PC-3 (cell line): ENCODE measurements around the gene CD48. TPM values are rescaled to one million over a fixed set of nuclear protein-coding genes. Genes with fewer than 3 reads are reported as not detected.

ENCODE experiments used
- ATAC-seq: fragments of 200-7000 bp; cut with Tn5 transposase; 2 replicates; pipeline ENCODE4 v1.9.1; 2020; ENCODE audit warnings: mild to moderate bottlenecking, moderate library complexity
- BruUV-seq: library from RNA; stranded (reverse); fragments of 400-500 nt; replicated peaks from 2 replicates; lab custom pipeline; 2021; lab: Mats Ljungman, UMichigan
- CTCF ChIA-PET: fragments of 300-600 bp; sonication (Branson Sonifier 250); formaldehyde crosslinking; loops from one replicate; lab custom pipeline; 2022; ENCODE audit warnings: antibody characterized with exemption; lab: Charles Lee
- POLR2A ChIA-PET: fragments of 300-600 bp; sonication (Branson Sonifier 250); formaldehyde crosslinking; loops from one replicate; lab custom pipeline; 2022; ENCODE audit warnings: antibody characterized with exemption; ENCODE audit not compliant: unreplicated experiment; lab: Charles Lee
- DNase-seq: peaks from one replicate; pipeline ENCODE4 v3.0.0-alpha.2; 2015
- H2AFZ ChIP-seq: fragments of 300-600 bp; sonication (generic); 2 replicates; pipeline ENCODE4 v1.6.0; 2016; ENCODE audit warnings: antibody characterized with exemption, low read length
- H3F3A ChIP-seq: fragments of 300-600 bp; sonication (generic); one replicate; pipeline ENCODE4 v1.6.0; 2017; ENCODE audit warnings: antibody characterized with exemption, low read length, control low read depth, mild to moderate bottlenecking; ENCODE audit not compliant: unreplicated experiment
- H3K27ac ChIP-seq: fragments of 300-600 bp; sonication (generic); 2 replicates; pipeline ENCODE4 v1.5.1; 2016; ENCODE audit warnings: mild to moderate bottlenecking, low read length
- H3K27me3 ChIP-seq: fragments of 300-600 bp; sonication (generic); 2 replicates; pipeline ENCODE4 v1.6.1; 2016; ENCODE audit warnings: low read length, mixed read lengths
- H3K36me3 ChIP-seq: fragments of 300-600 bp; sonication (generic); 2 replicates; pipeline ENCODE4 v1.6.1; 2016; ENCODE audit warnings: low read depth, mixed run types, low read length, mixed read lengths
- H3K4me1 ChIP-seq: fragments of 300-600 bp; sonication (generic); 2 replicates; pipeline ENCODE4 v1.5.1; 2016; ENCODE audit warnings: low read length; ENCODE audit not compliant: insufficient read depth
- H3K4me2 ChIP-seq: fragments of 300-600 bp; sonication (generic); 2 replicates; pipeline ENCODE4 v1.6.0; 2016; ENCODE audit warnings: low read length
- H3K4me3 ChIP-seq: fragments of 300-600 bp; sonication (generic); 2 replicates; pipeline ENCODE4 v1.5.1; 2016; ENCODE audit warnings: mild to moderate bottlenecking, low read length, mixed read lengths
- H3K79me2 ChIP-seq: fragments of 300-600 bp; sonication (generic); 2 replicates; pipeline ENCODE4 v1.6.1; 2017; ENCODE audit warnings: low read length, mixed read lengths
- H3K9ac ChIP-seq: fragments of 300-600 bp; sonication (generic); 2 replicates; pipeline ENCODE4 v1.6.0; 2016; ENCODE audit warnings: mild to moderate bottlenecking, low read length
- H3K9me2 ChIP-seq: fragments of 300-600 bp; sonication (generic); replicated peaks from 2 replicates; pipeline ENCODE4 v1.6.1; 2016; ENCODE audit warnings: mixed run types, low read length, mixed read lengths
- H3K9me3 ChIP-seq: fragments of 300-600 bp; sonication (generic); 2 replicates; pipeline ENCODE4 v1.6.1; 2016; ENCODE audit warnings: low read length, mixed read lengths
- H4K20me1 ChIP-seq: fragments of 300-600 bp; sonication (generic); 2 replicates; pipeline ENCODE4 v1.6.1; 2016; ENCODE audit warnings: low read length, mixed read lengths
- EZH2 ChIP-seq: fragments of 300-600 bp; sonication (generic); IDR thresholded peaks from one replicate; pipeline ENCODE4 v1.6.1; 2017; ENCODE audit warnings: antibody characterized with exemption, mild to moderate bottlenecking, low read length; ENCODE audit not compliant: unreplicated experiment
- EZH2phosphoT487 ChIP-seq: fragments of 300-600 bp; sonication (generic); IDR thresholded peaks from 2 replicates; pipeline ENCODE4 v1.6.1; 2018; ENCODE audit warnings: mild to moderate bottlenecking, antibody characterized with exemption, low read length, borderline replicate concordance
- intact Hi-C: fragments of 100-400 bp; cut with micrococcal nuclease; formaldehyde crosslinking; loops from 2 replicates; pipeline ENCODE4 v1.9.0; 2023
- total RNA-seq: library from RNA; depleted of rRNA; stranded (reverse); fragments of >200 nt; gene quantifications from 2 replicates; pipeline ENCODE4 v1.2.3, GENCODE V29; 2014
- TF ChIP-seq, protein P1 (sequence below): fragments of 300-600 bp; sonication (generic); conservative IDR thresholded peaks from 2 replicates; pipeline ENCODE4 v1.5.1; 2017; ENCODE audit warnings: antibody characterized with exemption, low read depth, mild to moderate bottlenecking, low read length

The CD48 gene
- total RNA-seq, 1 experiment from 2014 or later = not detected

DNA sequence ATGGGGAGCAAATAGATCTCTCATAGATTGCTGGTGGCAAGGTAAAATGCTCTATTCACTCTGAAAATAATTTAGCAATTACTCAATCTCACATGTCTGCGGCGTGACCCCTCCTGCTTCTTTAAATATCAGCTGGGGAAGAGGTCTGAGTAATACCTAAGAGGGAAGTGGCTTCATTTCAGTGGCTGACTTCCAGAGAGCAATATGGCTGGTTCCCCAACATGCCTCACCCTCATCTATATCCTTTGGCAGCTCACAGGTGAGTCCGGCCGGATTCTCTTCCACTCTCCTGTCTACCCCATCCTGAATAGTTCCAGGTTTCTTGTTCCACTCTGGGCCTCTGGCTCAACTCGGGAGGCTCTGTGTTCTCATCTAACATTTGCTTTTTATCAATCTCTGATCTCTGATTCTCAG is 27.5 kb upstream of the CD48 start, which contains the start of gene SLAMF7:
TSS of gene SLAMF7 (plus strand) at position 150 of the 414 bp plus-strand sequence. CDS start at position 205, 55 bp downstream.
- TF ChIP-seq, protein P1, sequence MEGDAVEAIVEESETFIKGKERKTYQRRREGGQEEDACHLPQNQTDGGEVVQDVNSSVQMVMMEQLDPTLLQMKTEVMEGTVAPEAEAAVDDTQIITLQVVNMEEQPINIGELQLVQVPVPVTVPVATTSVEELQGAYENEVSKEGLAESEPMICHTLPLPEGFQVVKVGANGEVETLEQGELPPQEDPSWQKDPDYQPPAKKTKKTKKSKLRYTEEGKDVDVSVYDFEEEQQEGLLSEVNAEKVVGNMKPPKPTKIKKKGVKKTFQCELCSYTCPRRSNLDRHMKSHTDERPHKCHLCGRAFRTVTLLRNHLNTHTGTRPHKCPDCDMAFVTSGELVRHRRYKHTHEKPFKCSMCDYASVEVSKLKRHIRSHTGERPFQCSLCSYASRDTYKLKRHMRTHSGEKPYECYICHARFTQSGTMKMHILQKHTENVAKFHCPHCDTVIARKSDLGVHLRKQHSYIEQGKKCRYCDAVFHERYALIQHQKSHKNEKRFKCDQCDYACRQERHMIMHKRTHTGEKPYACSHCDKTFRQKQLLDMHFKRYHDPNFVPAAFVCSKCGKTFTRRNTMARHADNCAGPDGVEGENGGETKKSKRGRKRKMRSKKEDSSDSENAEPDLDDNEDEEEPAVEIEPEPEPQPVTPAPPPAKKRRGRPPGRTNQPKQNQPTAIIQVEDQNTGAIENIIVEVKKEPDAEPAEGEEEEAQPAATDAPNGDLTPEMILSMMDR = no peak
- TF ChIP-seq EZH2phosphoT487 (no peak), EZH2 (no peak)
- ATAC-seq (peak; percentile 77), DNase-seq (peak; percentile 82)
- Histone ChIP-seq H3K27ac (no peak within 1 kb of the TSS), H3K4me3 (no peak within 1 kb of the TSS), H3F3A (no peaks in the 10 kb centered on the region), H3K9me3 (0 out of 2 replicates have a peak, but pooled peaks cover 4% of the 10 kb centered on the region), H3K36me3 (no peaks in the 10 kb centered on the region), H3K9ac (no peak within 1 kb of the TSS), H3K4me2 (0 out of 2 replicates have a peak within 1 kb of the TSS, but pooled peaks have one; percentile 4), H3K4me1 (peaks cover 11% of the 10 kb centered on the region), H3K27me3 (no peaks in the 10 kb centered on the region), H3K79me2 (no peaks in the 10 kb centered on the region), H3K9me2 (no peaks in the 10 kb centered on the region), H2AFZ (peak within 1 kb of the TSS; percentile 59), H4K20me1 (no peaks in the 10 kb centered on the region)
- ChIA-PET CTCF (no interaction called here), POLR2A (no interaction called here)
- BruUV-seq = no TSS peak
- intact Hi-C loops = no loop called here

DNA sequence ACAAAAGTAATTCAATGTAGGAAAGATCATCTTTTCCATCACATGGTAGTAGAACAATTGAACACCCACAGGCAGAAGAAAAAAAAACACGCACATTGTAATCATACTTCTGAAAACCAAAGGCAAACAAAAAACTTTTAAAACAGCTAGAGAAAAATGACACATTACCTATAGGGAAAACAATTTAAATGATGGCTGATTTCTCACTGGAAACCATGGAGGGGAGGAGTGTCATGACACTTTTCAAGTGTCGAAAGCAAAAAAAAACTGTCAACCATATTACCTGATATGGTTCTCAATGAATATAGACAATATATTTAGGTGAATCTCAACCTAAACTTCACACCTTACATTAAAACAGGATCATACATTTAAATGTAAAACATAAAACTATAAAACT is 26.6 kb upstream of the CD48 start:
- ChIA-PET POLR2A (no interaction called here), CTCF (no interaction called here)
- no peak overlapping the region for H2AFZ ChIP-seq
- no peaks in the 10 kb centered on the region for H3K9me2 ChIP-seq
- intact Hi-C loops = no loop called here
- H3K27ac ChIP-seq = no peak overlapping the region
- H3K36me3 ChIP-seq = no peaks in the 10 kb centered on the region
- no peak overlapping the region for H3K9ac ChIP-seq
- H3K79me2 ChIP-seq = no peaks in the 10 kb centered on the region
- H4K20me1 ChIP-seq = no peaks in the 10 kb centered on the region
- DNase-seq (no peak), ATAC-seq (no peak)
- peaks cover 11% of the 10 kb centered on the region for H3K4me1 ChIP-seq
- no peak overlapping the region for H3K4me3 ChIP-seq
- 0 out of 2 replicates have a peak, but pooled peaks cover 4% of the 10 kb centered on the region for H3K9me3 ChIP-seq
- TF ChIP-seq, protein P1 = no peak
- no peak for TF ChIP-seq EZH2phosphoT487
- no peak for TF ChIP-seq EZH2
- no peaks in the 10 kb centered on the region for H3K27me3 ChIP-seq
- no TSS peak for BruUV-seq
- H3F3A ChIP-seq = no peaks in the 10 kb centered on the region
- H3K4me2 ChIP-seq = no peak overlapping the region

DNA sequence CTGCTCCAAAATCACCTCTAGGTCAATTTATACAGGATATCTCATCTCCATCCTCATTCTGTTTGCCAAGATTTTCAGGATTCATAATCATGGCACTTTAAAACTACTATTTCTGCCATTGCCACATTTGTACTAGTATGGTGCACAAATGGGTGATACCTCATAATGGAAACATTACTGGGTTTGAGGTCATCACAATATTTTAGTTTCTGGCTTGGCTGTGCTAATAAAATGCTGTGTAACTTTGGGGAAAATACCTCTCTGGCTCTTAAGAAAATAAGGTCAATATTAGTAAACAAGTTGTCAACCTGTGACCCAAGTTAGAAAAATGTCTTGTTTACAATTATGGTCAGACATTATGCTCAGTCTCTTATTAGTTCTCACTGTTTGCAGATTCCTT is 22.7 kb upstream of the CD48 start:
- ChIA-PET POLR2A (no interaction called here), CTCF (no interaction called here)
- TF ChIP-seq EZH2phosphoT487 = no peak
- TF ChIP-seq, protein P1 = no peak
- no peak for TF ChIP-seq EZH2
- intact Hi-C loops = no loop called here
- H3K4me1 ChIP-seq = peaks cover 9% of the 10 kb centered on the region
- no peaks in the 10 kb centered on the region for H3K36me3 ChIP-seq
- DNase-seq (no peak), ATAC-seq (no peak)
- no peaks in the 10 kb centered on the region for H3F3A ChIP-seq
- no TSS peak for BruUV-seq
- no peaks in the 10 kb centered on the region for H3K27me3 ChIP-seq
- H3K9me3 ChIP-seq = 0 out of 2 replicates have a peak, but pooled peaks cover 4% of the 10 kb centered on the region
- no peak overlapping the region for H3K9ac ChIP-seq
- H4K20me1 ChIP-seq = no peaks in the 10 kb centered on the region
- no peak overlapping the region for H3K27ac ChIP-seq
- no peak overlapping the region for H3K4me3 ChIP-seq
- no peak overlapping the region for H2AFZ ChIP-seq
- no peaks in the 10 kb centered on the region for H3K79me2 ChIP-seq
- no peaks in the 10 kb centered on the region for H3K9me2 ChIP-seq
- no peak overlapping the region for H3K4me2 ChIP-seq
